Ectodermal cell (in vitro differentiated cells): Measurements from ENCODE around the gene CD300LG.

Experiments used
- H3K27ac ChIP-seq: 2 replicates; pipeline ENCODE4 v1.7.0; 2013; ENCODE audit warnings: mild to moderate bottlenecking, low read depth, low read length; ENCODE audit not compliant: insufficient read depth, poor library complexity, severe bottlenecking
- H3K27me3 ChIP-seq: 2 replicates; pipeline ENCODE4 v1.7.0; 2013; ENCODE audit warnings: mild to moderate bottlenecking, low read length; ENCODE audit not compliant: insufficient read depth, control insufficient read depth, poor library complexity, severe bottlenecking
- H3K36me3 ChIP-seq: one replicate; pipeline ENCODE4 v1.7.0; 2013; ENCODE audit warnings: low read length; ENCODE audit not compliant: control insufficient read depth, insufficient read depth
- H3K4me1 ChIP-seq: one replicate; pipeline ENCODE4 v1.7.0; 2013; ENCODE audit warnings: low read length; ENCODE audit not compliant: control insufficient read depth, insufficient read depth
- H3K4me3 ChIP-seq: 2 replicates; pipeline ENCODE4 v1.7.0; 2013; ENCODE audit warnings: low read depth, low read length, control low read depth; ENCODE audit not compliant: insufficient read depth
- H3K9me3 ChIP-seq: 2 replicates; pipeline ENCODE4 v1.7.0; 2013; ENCODE audit warnings: mild to moderate bottlenecking, low read length, moderate library complexity; ENCODE audit not compliant: control insufficient read depth
- WGBS, 2 experiments: methylation state at CpG; one replicate each; pipeline ENCODE4 v1.1.7; 2013; ENCODE audit warnings: missing lambda C conversion rate in 2 of 2; 5-methylcytosine and 5-hydroxymethylcytosine counted together

The CD300LG gene

GRCh38 chr17:43905400-43905984 is 58.5 kb downstream of the CD300LG start:
- Histone ChIP-seq H3K4me3 (peak overlapping the region; percentile 80), H3K27ac (peak overlapping the region; percentile 83)

GRCh38 chr17:43905985-43906852 is 59.2 kb downstream of the CD300LG start:
- H3K27me3 ChIP-seq: peaks cover 4% of the 10 kb centered on the region
- H3K9me3 ChIP-seq: no peaks in the 10 kb centered on the region
- peak overlapping the region; percentile 83 for H3K27ac ChIP-seq
- peaks cover 41% of the 10 kb centered on the region for H3K4me1 ChIP-seq
- H3K4me3 ChIP-seq: peak overlapping the region; percentile 80
- WGBS, 2 experiments: 0 to 1% methylated on average over 37 of the region's 37 CpGs
- H3K36me3 ChIP-seq: no peaks in the 10 kb centered on the region

More at GRCh38 chr17:43905400-43905984, 58.5 kb downstream of the CD300LG start:
- WGBS, 2 experiments: 3 to 4% methylated on average over 3 of the region's 3 CpGs
- Histone ChIP-seq H3K4me1 (peaks cover 47% of the 10 kb centered on the region), H3K27me3 (peaks cover 4% of the 10 kb centered on the region), H3K9me3 (no peaks in the 10 kb centered on the region), H3K36me3 (no peaks in the 10 kb centered on the region)

GRCh38 chr17:43906951-43907424 is 60.0 kb downstream of the CD300LG start:
- Histone ChIP-seq H3K27ac (peak overlapping the region; percentile 83), H3K4me3 (peak overlapping the region; percentile 80), H3K27me3 (peaks cover 4% of the 10 kb centered on the region), H3K9me3 (no peaks in the 10 kb centered on the region), H3K36me3 (no peaks in the 10 kb centered on the region), H3K4me1 (peaks cover 33% of the 10 kb centered on the region)
- WGBS, 2 experiments: 0% methylated on average over 29 of the region's 29 CpGs

- Histone ChIP-seq H3K4me3 (peak within 1 kb of the TSS; percentile 80), H3K9me3 (no peaks in the 10 kb centered on the region), H3K4me1 (peaks cover 28% of the 10 kb centered on the region), H3K27me3 (peaks cover 4% of the 10 kb centered on the region), H3K27ac (peak within 1 kb of the TSS; percentile 83), H3K36me3 (no peaks in the 10 kb centered on the region)
- 0% methylated on average over 36 of the region's 36 CpGs for WGBS, 2 experiments
Measured at GRCh38 chr17:43907425-43907981, 60.5 kb downstream of the CD300LG start, which contains the start of gene MPP2. Gene MPP2 (minus strand): TSS chr17:43907536. CDS start chr17:43904460, 3,076 bp downstream.

GRCh38 chr17:43907998-43908721 is 61.2 kb downstream of the CD300LG start:
- peaks cover 25% of the 10 kb centered on the region for H3K4me1 ChIP-seq
- H3K27ac ChIP-seq: peak overlapping the region; percentile 71
- WGBS, 2 experiments: 14 to 17% methylated on average over 26 of the region's 26 CpGs
- H3K36me3 ChIP-seq: no peaks in the 10 kb centered on the region
- H3K27me3 ChIP-seq: peaks cover 4% of the 10 kb centered on the region
- no peaks in the 10 kb centered on the region for H3K9me3 ChIP-seq
- H3K4me3 ChIP-seq: peak overlapping the region; percentile 80

- no peaks in the 10 kb centered on the region for H3K9me3 ChIP-seq
- H3K27ac ChIP-seq: no peak overlapping the region
- H3K4me1 ChIP-seq: peaks cover 20% of the 10 kb centered on the region
- 67 to 76% methylated on average over 7 of the region's 7 CpGs for WGBS, 2 experiments
- no peak overlapping the region for H3K4me3 ChIP-seq
- H3K27me3 ChIP-seq: peaks cover 4% of the 10 kb centered on the region
- no peaks in the 10 kb centered on the region for H3K36me3 ChIP-seq
Measured at GRCh38 chr17:43909537-43910231, 62.7 kb downstream of the CD300LG start.

GRCh38 chr17:43911904-43912303 is 64.9 kb downstream of the CD300LG start:
- 90 to 92% methylated on average over 8 of the region's 8 CpGs for WGBS, 2 experiments
- Histone ChIP-seq H3K4me3 (no peak overlapping the region), H3K27ac (no peak overlapping the region), H3K4me1 (peaks cover 10% of the 10 kb centered on the region), H3K36me3 (no peaks in the 10 kb centered on the region), H3K9me3 (no peaks in the 10 kb centered on the region), H3K27me3 (peaks cover 4% of the 10 kb centered on the region)

- H3K4me3 ChIP-seq: no peak overlapping the region
- no peaks in the 10 kb centered on the region for H3K36me3 ChIP-seq
- no peak overlapping the region for H3K27ac ChIP-seq
- H3K4me1 ChIP-seq: peaks cover 10% of the 10 kb centered on the region
- no peaks in the 10 kb centered on the region for H3K9me3 ChIP-seq
- 60 to 61% methylated on average over 4 of the region's 4 CpGs for WGBS, 2 experiments
- peaks cover 4% of the 10 kb centered on the region for H3K27me3 ChIP-seq
Measured at GRCh38 chr17:43912635-43913304, 65.8 kb downstream of the CD300LG start.
